ENCODE results near the gene ZFYVE28.

Gene ZFYVE28

GRCh38 chr4:2273221-2273620 lies 145.2 kb downstream of the ZFYVE28 start:
- no peak for DNase-seq (ENCODE audit: low read depth, low spot score)

GRCh38 chr4:2272828-2273120 lies 145.7 kb downstream of the ZFYVE28 start:
- DNase-seq (ENCODE audit: low read depth, low spot score) = no peak

GRCh38 chr4:2272026-2272827 lies 146.2 kb downstream of the ZFYVE28 start:
- no peak for DNase-seq (ENCODE audit: low read depth, low spot score)

GRCh38 chr4:2271279-2272025 lies 147.0 kb downstream of the ZFYVE28 start:
- DNase-seq (ENCODE audit: low read depth, low spot score) = no peak

- DNase-seq (ENCODE audit: low read depth, low spot score) = no peak
These were observed 147.9 kb downstream of the ZFYVE28 start for GRCh38 chr4:2270341-2271165.

GRCh38 chr4:2269618-2270163 lies 148.8 kb downstream of the ZFYVE28 start:
- no peak for DNase-seq (ENCODE audit: low read depth, low spot score)

GRCh38 chr4:2269206-2269531 lies 149.3 kb downstream of the ZFYVE28 start:
- no peak for DNase-seq (ENCODE audit: low read depth, low spot score)

- no peak for DNase-seq (ENCODE audit: low read depth, low spot score)
These were observed 149.9 kb downstream of the ZFYVE28 start for GRCh38 chr4:2268357-2269205.

- no peak for DNase-seq (ENCODE audit: low read depth, low spot score)
These were observed 150.6 kb downstream of the ZFYVE28 start for GRCh38 chr4:2267841-2268240.

GRCh38 chr4:2267320-2267811 lies 151.1 kb downstream of the ZFYVE28 start:
- DNase-seq (ENCODE audit: low read depth, low spot score) = no peak

- no peak for DNase-seq (ENCODE audit: low read depth, low spot score)
These were observed 151.6 kb downstream of the ZFYVE28 start for GRCh38 chr4:2266821-2267220.

- no peak for DNase-seq (ENCODE audit: low read depth, low spot score)
These were observed 152.3 kb downstream of the ZFYVE28 start for GRCh38 chr4:2266181-2266580.

- DNase-seq (ENCODE audit: low read depth, low spot score) = no peak
These were observed 153.0 kb downstream of the ZFYVE28 start for GRCh38 chr4:2265113-2266110.

- no peak for DNase-seq (ENCODE audit: low read depth, low spot score)
These were observed 153.9 kb downstream of the ZFYVE28 start for GRCh38 chr4:2264481-2265041.

GRCh38 chr4:2263926-2264321 lies 154.5 kb downstream of the ZFYVE28 start:
- no peak for DNase-seq (ENCODE audit: low read depth, low spot score)

- no peak for DNase-seq (ENCODE audit: low read depth, low spot score)
These were observed 155.5 kb downstream of the ZFYVE28 start for GRCh38 chr4:2262944-2263250.

- DNase-seq (ENCODE audit: low read depth, low spot score) = peak; percentile 95
These were observed 156.1 kb downstream of the ZFYVE28 start for GRCh38 chr4:2262145-2262943.

GRCh38 chr4:2261853-2262144 lies 156.6 kb downstream of the ZFYVE28 start, which contains the start of gene MXD4:
Gene MXD4, minus strand, starts transcription at chr4:2262109. Its CDS starts 129 bp downstream, at chr4:2261980.
- DNase-seq (ENCODE audit: low read depth, low spot score) = no peak

Data from iPS DF 19.7 (cell line).